A549 (cell line): Measurements from ENCODE around the gene BRPF3. TPM values are rescaled to one million over a fixed set of nuclear protein-coding genes. Genes with fewer than 3 reads are reported as not detected.

ENCODE experiments used
- ATAC-seq, 2 experiments: fragments of 200-7000 bp in 1 of 2; fragments of >200 bp in 1 of 2; cut with Nextera tagmentation in 1 of 2; cut with Tn5 transposase in 1 of 2; 3 replicates each; pipeline versions ENCODE4 v1.8.0 to v1.9.1; 2018 to 2020; ENCODE audit warnings: mild to moderate bottlenecking in 1 of 2, moderate library complexity in 1 of 2
- CTCF ChIA-PET: fragments of 300-600 bp; sonication (Branson Sonifier 250); formaldehyde crosslinking; extraction: SDS; loops from one replicate; lab custom pipeline; 2021; ENCODE audit warnings: antibody characterized with exemption, inconsistent platforms; lab: Yijun Ruan, JAX
- POLR2A ChIA-PET: fragments of 350-600 bp; formaldehyde crosslinking; extraction: SDS; loops from one replicate; lab custom pipeline; 2021; ENCODE audit warnings: antibody characterized with exemption, inconsistent platforms; lab: Yijun Ruan, JAX
- DNase-seq, 2 experiments: peaks; one replicate each; pipeline versions ENCODE4 v3.0.0 to v3.0.0-alpha.2; 2011 to 2016; ENCODE audit warnings: low read depth in 1 of 2, low spot score in 1 of 2
- FAIRE-seq: peaks from 2 replicates; lab custom pipeline; 2011; peaks lifted over from hg19 to GRCh38; lab: Jason Lieb, UNC
- H3K27ac ChIP-seq, 2 experiments: fragments of >200 bp; sonication (Bioruptor Twin); formaldehyde crosslinking; 3 replicates each; pipeline ENCODE4 v1.5.1; 2016 to 2017
- H3K4me1 ChIP-seq: fragments of >200 bp; sonication (Bioruptor Twin); formaldehyde crosslinking; 3 replicates; pipeline ENCODE4 v1.6.1; 2016
- H3K4me2 ChIP-seq: fragments of >200 bp; sonication (Bioruptor Twin); formaldehyde crosslinking; 3 replicates; pipeline ENCODE4 v1.6.1; 2016
- H3K4me3 ChIP-seq: fragments of >200 bp; sonication (Bioruptor Twin); formaldehyde crosslinking; 3 replicates; pipeline ENCODE4 v1.5.1; 2016
- H3K9me3 ChIP-seq: fragments of >200 bp; sonication (Bioruptor Twin); formaldehyde crosslinking; 3 replicates; pipeline ENCODE4 v1.6.1; 2016
- BCL3 ChIP-seq: fragments of >200 bp; sonication (Bioruptor Twin); formaldehyde crosslinking; IDR thresholded peaks from 3 replicates; pipeline ENCODE4 v1.6.1; 2016
- CBX2 ChIP-seq: fragments of 200-600 bp; sonication (generic); IDR thresholded peaks from 2 replicates; pipeline ENCODE4 v1.6.1; 2016; ENCODE audit warnings: low read depth, mild to moderate bottlenecking, borderline replicate concordance
- CBX8 ChIP-seq: fragments of 200-600 bp; sonication (generic); IDR thresholded peaks from 2 replicates; pipeline ENCODE4 v1.6.1; 2016
- ELK1 ChIP-seq: fragments of 150-350 bp; IDR thresholded peaks from 2 replicates; pipeline ENCODE4 v1.6.1; 2014; ENCODE audit warnings: low read depth, mild to moderate bottlenecking, low read length
- GATA3 ChIP-seq: IDR thresholded peaks from 2 replicates; pipeline ENCODE4 v1.6.1; 2012; ENCODE audit warnings: borderline replicate concordance
- HEYL ChIP-seq: fragments of 250-450 bp; sonication (Bioruptor Pico); IDR thresholded peaks from 2 replicates; pipeline ENCODE4 v1.8.0; 2021; ENCODE audit warnings: mild to moderate bottlenecking, moderate library complexity
- JUNB ChIP-seq: fragments of >200 bp; sonication (Bioruptor Twin); formaldehyde crosslinking; IDR thresholded peaks from 2 replicates; pipeline ENCODE4 v1.6.1; 2016
- MAZ ChIP-seq: fragments of 150-350 bp; IDR thresholded peaks from 2 replicates; pipeline ENCODE4 v1.6.1; 2014; ENCODE audit warnings: antibody characterized with exemption, low read depth, low read length, borderline replicate concordance
- MYC ChIP-seq: IDR thresholded peaks from 2 replicates; pipeline ENCODE4 v1.6.1; 2012; ENCODE audit warnings: mild to moderate bottlenecking, inconsistent platforms, low read length, improper control_type of control experiment, borderline replicate concordance
- POLR2A ChIP-seq: IDR thresholded peaks from 2 replicates; pipeline ENCODE4 v1.6.1; 2012; ENCODE audit warnings: mild to moderate bottlenecking, low read length
- RCOR1 ChIP-seq: fragments of 150-350 bp; IDR thresholded peaks from 2 replicates; pipeline ENCODE4 v1.6.1; 2014; ENCODE audit warnings: antibody characterized with exemption, low read length, low read depth
- RFX5 ChIP-seq: fragments of 450-650 bp; IDR thresholded peaks from 2 replicates; pipeline ENCODE4 v1.7.1; 2014; ENCODE audit warnings: antibody characterized with exemption, mild to moderate bottlenecking, moderate library complexity
- TFCP2L1 ChIP-seq: fragments of 250-450 bp; sonication (Bioruptor Pico); IDR thresholded peaks from 2 replicates; pipeline ENCODE4 v1.5.0; 2021; ENCODE audit warnings: mild to moderate bottlenecking
- ZSCAN20 ChIP-seq: fragments of 250-450 bp; sonication (Bioruptor Pico); IDR thresholded peaks from 2 replicates; pipeline ENCODE4 v1.8.0; 2022; ENCODE audit warnings: mild to moderate bottlenecking, moderate library complexity
- WGBS: methylation state at CpG from one replicate; pipeline ENCODE4 v1.1.6; 2017; ENCODE audit errors: missing lambda C conversion rate; 5-methylcytosine and 5-hydroxymethylcytosine counted together
- polyA plus RNA-seq, 4 experiments: library from polyadenylated mRNA; depleted of rRNA in 3 of 4; stranded (reverse); fragments of >200 nt; fragmentation: RNase III in 1 of 4; extraction: RNeasy Plus Mini Kit Qiagen cat#74134 plus additional on column Dnase treatment in 1 of 4; gene quantifications; 2 replicates in 3 of 4; 3 replicates in 1 of 4; pipeline ENCODE4 v1.2.3, GENCODE V29; 2011 to 2017
- TF ChIP-seq, protein P1 (sequence below): fragments of 250-450 bp; sonication (Bioruptor Pico); IDR thresholded peaks from 2 replicates; pipeline ENCODE4 v1.5.0; 2021; ENCODE audit warnings: mild to moderate bottlenecking, moderate library complexity, borderline replicate concordance
- TF ChIP-seq, protein P2 (sequence below): IDR thresholded peaks from 2 replicates; pipeline ENCODE4 v1.6.1; 2012

BRPF3 gene
- polyA plus RNA-seq, 2 of the 4 experiments (the other 2 are of a cell fraction) = 9.8 to 11.2 TPM

DNA sequence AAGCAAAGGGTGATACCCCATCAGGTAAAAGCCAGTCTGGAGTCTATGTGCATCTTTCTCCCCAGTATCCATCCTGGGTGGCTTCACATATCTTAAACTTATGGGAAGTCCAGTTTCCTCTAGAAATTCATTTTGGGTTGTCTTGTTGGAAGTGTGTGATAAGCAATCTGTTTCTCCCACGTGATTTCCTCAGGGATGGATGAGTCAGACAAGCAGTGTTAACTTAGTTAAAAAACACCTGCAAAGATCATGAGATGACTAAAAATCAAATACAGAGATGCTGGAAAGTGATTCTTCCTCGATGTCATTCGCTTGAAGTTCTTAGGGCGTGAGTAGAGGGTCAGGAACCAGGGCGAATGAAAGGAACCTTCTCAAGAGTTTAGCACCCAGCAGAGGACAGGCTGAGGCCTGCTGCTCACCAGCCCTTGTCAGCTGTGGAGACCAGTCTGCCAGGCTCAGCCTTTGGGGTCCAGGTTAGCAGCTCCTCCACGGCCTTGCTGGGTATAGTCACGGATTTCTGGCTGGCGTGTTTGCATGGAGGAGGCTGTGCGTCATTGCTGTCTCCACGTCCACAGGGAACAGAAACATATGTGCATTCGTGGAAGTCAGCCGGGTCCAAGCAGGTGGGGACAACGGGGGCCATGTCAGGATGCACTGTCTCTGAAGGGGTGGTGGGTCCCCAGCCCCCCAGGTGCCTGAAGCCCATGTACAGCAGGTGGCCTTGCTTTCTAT, 70.5 kb downstream of the BRPF3 start (continued):
- TF ChIP-seq, protein P1, sequence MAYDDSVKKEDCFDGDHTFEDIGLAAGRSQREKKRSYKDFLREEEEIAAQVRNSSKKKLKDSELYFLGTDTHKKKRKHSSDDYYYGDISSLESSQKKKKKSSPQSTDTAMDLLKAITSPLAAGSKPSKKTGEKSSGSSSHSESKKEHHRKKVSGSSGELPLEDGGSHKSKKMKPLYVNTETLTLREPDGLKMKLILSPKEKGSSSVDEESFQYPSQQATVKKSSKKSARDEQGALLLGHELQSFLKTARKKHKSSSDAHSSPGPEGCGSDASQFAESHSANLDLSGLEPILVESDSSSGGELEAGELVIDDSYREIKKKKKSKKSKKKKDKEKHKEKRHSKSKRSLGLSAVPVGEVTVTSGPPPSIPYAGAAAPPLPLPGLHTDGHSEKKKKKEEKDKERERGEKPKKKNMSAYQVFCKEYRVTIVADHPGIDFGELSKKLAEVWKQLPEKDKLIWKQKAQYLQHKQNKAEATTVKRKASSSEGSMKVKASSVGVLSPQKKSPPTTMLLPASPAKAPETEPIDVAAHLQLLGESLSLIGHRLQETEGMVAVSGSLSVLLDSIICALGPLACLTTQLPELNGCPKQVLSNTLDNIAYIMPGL (CRISPR knock-in tag) = no peak
- no peak for TF ChIP-seq CBX2
- no peak for TF ChIP-seq RCOR1
- TF ChIP-seq BCL3 = no peak
- no peak for TF ChIP-seq ZSCAN20 (CRISPR knock-in tag)

- CTCF ChIA-PET = interaction anchor here (0.8 to 2.8 kb wide), 4 partner anchors 16 to 35 kb away, joined by 3 to 7 read pairs (median 4); no protein-coding TSS in a partner anchor
- Histone ChIP-seq H3K4me1 (no peaks in the 10 kb centered on the region), H3K4me3 (no peak overlapping the region), H3K27ac (no peak overlapping the region), H3K9me3 (no peaks in the 10 kb centered on the region; the same call in 2 of the 3 replicates)
- no peak for FAIRE-seq
- DNase-seq = no peak
- 83% methylated on average over 4 of the region's 4 CpGs for WGBS
- no peak for ATAC-seq
- no peak for TF ChIP-seq TFCP2L1 (CRISPR knock-in tag)
- no peak for TF ChIP-seq CBX8
- no peak for TF ChIP-seq HEYL (CRISPR knock-in tag)
- no peak for TF ChIP-seq MYC
- TF ChIP-seq POLR2A = no peak
- TF ChIP-seq GATA3 = no peak
- no peak for TF ChIP-seq MAZ
- TF ChIP-seq JUNB = no peak
- TF ChIP-seq, protein P2, sequence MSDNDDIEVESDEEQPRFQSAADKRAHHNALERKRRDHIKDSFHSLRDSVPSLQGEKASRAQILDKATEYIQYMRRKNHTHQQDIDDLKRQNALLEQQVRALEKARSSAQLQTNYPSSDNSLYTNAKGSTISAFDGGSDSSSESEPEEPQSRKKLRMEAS = no peak
- TF ChIP-seq RFX5 = no peak
- TF ChIP-seq, protein P1 (CRISPR knock-in tag) = no peak
- TF ChIP-seq ELK1 = no peak
- TF ChIP-seq, all 56 proteins: peak for 0
- no peak overlapping the region for H3K4me2 ChIP-seq
- POLR2A ChIA-PET = no interaction called here
Observed at GRCh38 chr6:36267731-36268477, 71.4 kb downstream of the BRPF3 start.
